Lower lobe of right lung (tissue), 2 donors: Measurements from ENCODE around the gene COMMD9. TPM values are rescaled to one million over a fixed set of nuclear protein-coding genes. Genes with fewer than 3 reads are reported as not detected.
A peak's percentile ranks its signal among the peaks of the same experiment; 100 is the strongest.

Source experiments
- ATAC-seq, 2 donors: fragments of 200-7000 bp; cut with Tn5 transposase; one replicate each; pipeline ENCODE4 v1.9.1; 2020 to 2022; ENCODE audit warnings: mild to moderate bottlenecking in 2 of 2, moderate library complexity in 2 of 2
- DNase-seq: peaks from one replicate; pipeline ENCODE4 v3.0.0-alpha.2; 2020
- H3K27ac ChIP-seq: fragments of 200-600 bp; one replicate; pipeline ENCODE4 v1.8.0; 2022
- H3K27me3 ChIP-seq: fragments of 200-600 bp; one replicate; pipeline ENCODE4 v1.8.0; 2022; ENCODE audit warnings: low read depth
- H3K36me3 ChIP-seq: fragments of 200-600 bp; one replicate; pipeline ENCODE4 v1.8.0; 2022; ENCODE audit warnings: mild to moderate bottlenecking
- H3K4me1 ChIP-seq: fragments of 200-600 bp; one replicate; pipeline ENCODE4 v1.8.0; 2022
- H3K4me3 ChIP-seq: fragments of 200-600 bp; one replicate; pipeline ENCODE4 v1.8.0; 2022; ENCODE audit warnings: mild to moderate bottlenecking
- H3K9me3 ChIP-seq: fragments of 200-600 bp; one replicate; pipeline ENCODE4 v1.8.0; 2022
- CTCF ChIP-seq: fragments of 200-600 bp; IDR thresholded peaks from one replicate; pipeline ENCODE4 v1.8.0; 2022; ENCODE audit warnings: antibody characterized with exemption, mild to moderate bottlenecking
- intact Hi-C: fragments of 100-400 bp; cut with DNase I; formaldehyde crosslinking; loops from one replicate; pipeline ENCODE4 v1.11.0; 2022
- total RNA-seq: library from RNA; stranded (reverse); fragmentation: NEBNext Ultra II Directional; extraction: Animal tissue kit (Norgen Biotek cat#: 25700); gene quantifications from one replicate; pipeline ENCODE4 v1.2.1, GENCODE V29; 2021
- donor health status: DM: no; HTN: yes; CAD: no; lungs with severe emphysema.

COMMD9 gene
- total RNA-seq, 1 donor from 2014 or later: 85.7 TPM

GRCh38 chr11:36306888-36307287 lies 17.7 kb upstream of the COMMD9 start:
- H3K27ac ChIP-seq: no peak overlapping the region
- intact Hi-C loops: no loop called here
- no peak overlapping the region for H3K4me3 ChIP-seq
- DNase-seq: no peak
- no peaks in the 10 kb centered on the region for H3K36me3 ChIP-seq
- H3K27me3 ChIP-seq: no peaks in the 10 kb centered on the region
- ATAC-seq: no peak
- H3K4me1 ChIP-seq: peaks cover 15% of the 10 kb centered on the region
- H3K9me3 ChIP-seq: no peaks in the 10 kb centered on the region
- TF ChIP-seq CTCF: peak; percentile 26

GRCh38 chr11:36305047-36305446 lies 15.8 kb upstream of the COMMD9 start:
- no peaks in the 10 kb centered on the region for H3K36me3 ChIP-seq
- peaks cover 25% of the 10 kb centered on the region for H3K4me1 ChIP-seq
- no peak overlapping the region for H3K27ac ChIP-seq
- H3K27me3 ChIP-seq: no peaks in the 10 kb centered on the region
- no peaks in the 10 kb centered on the region for H3K9me3 ChIP-seq
- DNase-seq (no peak), ATAC-seq (no peak)
- intact Hi-C loops: no loop called here
- TF ChIP-seq CTCF: no peak
- H3K4me3 ChIP-seq: no peak overlapping the region

- no peak for DNase-seq
- no peaks in the 10 kb centered on the region for H3K27me3 ChIP-seq
- H3K4me1 ChIP-seq: peaks cover 25% of the 10 kb centered on the region
- H3K36me3 ChIP-seq: no peaks in the 10 kb centered on the region
- intact Hi-C loops: no loop called here
- TF ChIP-seq CTCF: no peak
- peak; percentile 37 to 47 for ATAC-seq
- no peak overlapping the region for H3K4me3 ChIP-seq
- no peaks in the 10 kb centered on the region for H3K9me3 ChIP-seq
- H3K27ac ChIP-seq: no peak overlapping the region
Observed at GRCh38 chr11:36304351-36304750, 15.1 kb upstream of the COMMD9 start.

GRCh38 chr11:36300650-36301049 lies 11.4 kb upstream of the COMMD9 start:
- TF ChIP-seq CTCF: no peak
- Histone ChIP-seq H3K9me3 (no peaks in the 10 kb centered on the region), H3K27me3 (no peaks in the 10 kb centered on the region), H3K36me3 (no peaks in the 10 kb centered on the region), H3K4me3 (no peak overlapping the region), H3K4me1 (peaks cover 25% of the 10 kb centered on the region), H3K27ac (no peak overlapping the region)
- ATAC-seq (peak; percentile 43 to 72), DNase-seq (peak; percentile 60)
- intact Hi-C loops: no loop called here

GRCh38 chr11:36296884-36297543 lies 7.8 kb upstream of the COMMD9 start:
- Histone ChIP-seq H3K36me3 (no peaks in the 10 kb centered on the region), H3K4me3 (no peak overlapping the region), H3K27me3 (no peaks in the 10 kb centered on the region), H3K9me3 (no peaks in the 10 kb centered on the region), H3K4me1 (peaks cover 11% of the 10 kb centered on the region), H3K27ac (no peak overlapping the region)
- intact Hi-C loops: no loop called here
- ATAC-seq: no peak
- TF ChIP-seq CTCF: no peak
- DNase-seq: no peak
